Measurements from ENCODE around the gene SOS1. TPM values are rescaled to one million over a fixed set of nuclear protein-coding genes. Genes with fewer than 3 reads are reported as not detected.
A peak's percentile ranks its signal among the peaks of the same experiment; 100 is the strongest.

The SOS1 gene
- polyA plus RNA-seq, 1 donor: 44.6 TPM

GRCh38 chr2:39123436-39123999 lies 2.7 kb upstream of the SOS1 start:
- peak overlapping the region; percentile 96 for H3K27ac ChIP-seq (ENCODE audit: low read length)
- H3K4me1 ChIP-seq (ENCODE audit: control insufficient read depth, insufficient read depth, low read length): peaks cover 36% of the 10 kb centered on the region
- no CpG with 5 or more reads among the region's 25 CpGs for WGBS (ENCODE audit: insufficient coverage, low lambda C conversion rate)

GRCh38 chr2:39121523-39122063 lies 742 bp upstream of the SOS1 start:
- WGBS (ENCODE audit: insufficient coverage, low lambda C conversion rate): 20% methylated on average over 1 of the region's 7 CpGs
- Histone ChIP-seq H3K27ac (ENCODE audit: low read length) (peak overlapping the region; percentile 96), H3K27me3 (ENCODE audit: control insufficient read depth, insufficient read depth, low read length) (no peaks in the 10 kb centered on the region), H3K36me3 (ENCODE audit: control insufficient read depth, insufficient read depth, low read length) (peaks cover 3% of the 10 kb centered on the region), H3K4me3 (ENCODE audit: low read length) (peak overlapping the region; percentile 65), H3K9me3 (ENCODE audit: control insufficient read depth, low read depth, low read length) (no peaks in the 10 kb centered on the region), H3K4me1 (ENCODE audit: control insufficient read depth, insufficient read depth, low read length) (peaks cover 40% of the 10 kb centered on the region)
- no peak for DNase-seq

More at GRCh38 chr2:39123436-39123999, 2.7 kb upstream of the SOS1 start:
- Histone ChIP-seq H3K36me3 (ENCODE audit: control insufficient read depth, insufficient read depth, low read length) (no peaks in the 10 kb centered on the region), H3K9me3 (ENCODE audit: control insufficient read depth, low read depth, low read length) (no peaks in the 10 kb centered on the region), H3K27me3 (ENCODE audit: control insufficient read depth, insufficient read depth, low read length) (no peaks in the 10 kb centered on the region), H3K4me3 (ENCODE audit: low read length) (peak overlapping the region; percentile 69)
- no peak for DNase-seq

GRCh38 chr2:39120521-39120770 lies 405 bp downstream of the SOS1 start:
- peak overlapping the region; percentile 96 for H3K27ac ChIP-seq (ENCODE audit: low read length)
- no peaks in the 10 kb centered on the region for H3K9me3 ChIP-seq (ENCODE audit: control insufficient read depth, low read depth, low read length)
- peak overlapping the region; percentile 71 for H3K4me3 ChIP-seq (ENCODE audit: low read length)
- H3K4me1 ChIP-seq (ENCODE audit: control insufficient read depth, insufficient read depth, low read length): peaks cover 40% of the 10 kb centered on the region
- WGBS (ENCODE audit: insufficient coverage, low lambda C conversion rate): 0% methylated on average over 5 of the region's 37 CpGs
- peaks cover 3% of the 10 kb centered on the region for H3K36me3 ChIP-seq (ENCODE audit: control insufficient read depth, insufficient read depth, low read length)
- no peak for DNase-seq
- no peaks in the 10 kb centered on the region for H3K27me3 ChIP-seq (ENCODE audit: control insufficient read depth, insufficient read depth, low read length)

GRCh38 chr2:39119732-39120520 lies 925 bp downstream of the SOS1 start:
- H3K27ac ChIP-seq (ENCODE audit: low read length): peak overlapping the region; percentile 72
- DNase-seq: peak; percentile 38 to 81
- peak overlapping the region; percentile 71 for H3K4me3 ChIP-seq (ENCODE audit: low read length)
- H3K4me1 ChIP-seq (ENCODE audit: control insufficient read depth, insufficient read depth, low read length): peaks cover 34% of the 10 kb centered on the region
- WGBS (ENCODE audit: insufficient coverage, low lambda C conversion rate): 0% methylated on average over 2 of the region's 63 CpGs
- no peaks in the 10 kb centered on the region for H3K27me3 ChIP-seq (ENCODE audit: control insufficient read depth, insufficient read depth, low read length)
- no peaks in the 10 kb centered on the region for H3K9me3 ChIP-seq (ENCODE audit: control insufficient read depth, low read depth, low read length)
- H3K36me3 ChIP-seq (ENCODE audit: control insufficient read depth, insufficient read depth, low read length): peaks cover 3% of the 10 kb centered on the region

- peak overlapping the region; percentile 72 for H3K27ac ChIP-seq (ENCODE audit: low read length)
- H3K4me1 ChIP-seq (ENCODE audit: control insufficient read depth, insufficient read depth, low read length): peaks cover 32% of the 10 kb centered on the region
- H3K9me3 ChIP-seq (ENCODE audit: control insufficient read depth, low read depth, low read length): no peaks in the 10 kb centered on the region
- DNase-seq: peak in 1 of 2 donors; percentile 47
- peak overlapping the region; percentile 71 for H3K4me3 ChIP-seq (ENCODE audit: low read length)
- H3K36me3 ChIP-seq (ENCODE audit: control insufficient read depth, insufficient read depth, low read length): peaks cover 3% of the 10 kb centered on the region
- 11% methylated on average over 3 of the region's 6 CpGs for WGBS (ENCODE audit: insufficient coverage, low lambda C conversion rate)
- H3K27me3 ChIP-seq (ENCODE audit: control insufficient read depth, insufficient read depth, low read length): no peaks in the 10 kb centered on the region
Measured at GRCh38 chr2:39118786-39119499, 1.9 kb downstream of the SOS1 start.

GRCh38 chr2:39115556-39115955 lies 5.3 kb downstream of the SOS1 start:
- Histone ChIP-seq H3K27me3 (ENCODE audit: control insufficient read depth, insufficient read depth, low read length) (no peaks in the 10 kb centered on the region), H3K4me1 (ENCODE audit: control insufficient read depth, insufficient read depth, low read length) (peaks cover 9% of the 10 kb centered on the region), H3K9me3 (ENCODE audit: control insufficient read depth, low read depth, low read length) (no peaks in the 10 kb centered on the region), H3K4me3 (ENCODE audit: low read length) (no peak overlapping the region), H3K27ac (ENCODE audit: low read length) (no peak overlapping the region), H3K36me3 (ENCODE audit: control insufficient read depth, insufficient read depth, low read length) (peaks cover 13% of the 10 kb centered on the region)
- no CpG with 5 or more reads among the region's 1 CpG for WGBS (ENCODE audit: insufficient coverage, low lambda C conversion rate)
- DNase-seq: no peak

- H3K9me3 ChIP-seq (ENCODE audit: control insufficient read depth, low read depth, low read length): no peaks in the 10 kb centered on the region
- DNase-seq: no peak
- H3K4me3 ChIP-seq (ENCODE audit: low read length): no peak overlapping the region
- WGBS (ENCODE audit: insufficient coverage, low lambda C conversion rate): 100% methylated on average over 1 of the region's 3 CpGs
- no peaks in the 10 kb centered on the region for H3K27me3 ChIP-seq (ENCODE audit: control insufficient read depth, insufficient read depth, low read length)
- H3K36me3 ChIP-seq (ENCODE audit: control insufficient read depth, insufficient read depth, low read length): peaks cover 13% of the 10 kb centered on the region
- H3K27ac ChIP-seq (ENCODE audit: low read length): no peak overlapping the region
- peaks cover 9% of the 10 kb centered on the region for H3K4me1 ChIP-seq (ENCODE audit: control insufficient read depth, insufficient read depth, low read length)
Measured at GRCh38 chr2:39114771-39115170, 6.1 kb downstream of the SOS1 start.

- peaks cover 11% of the 10 kb centered on the region for H3K36me3 ChIP-seq (ENCODE audit: control insufficient read depth, insufficient read depth, low read length)
- H3K9me3 ChIP-seq (ENCODE audit: control insufficient read depth, low read depth, low read length): no peaks in the 10 kb centered on the region
- WGBS (ENCODE audit: insufficient coverage, low lambda C conversion rate): no CpG with 5 or more reads among the region's 1 CpG
- no peak for DNase-seq
- no peaks in the 10 kb centered on the region for H3K27me3 ChIP-seq (ENCODE audit: control insufficient read depth, insufficient read depth, low read length)
- no peak overlapping the region for H3K27ac ChIP-seq (ENCODE audit: low read length)
- H3K4me3 ChIP-seq (ENCODE audit: low read length): no peak overlapping the region
- no peaks in the 10 kb centered on the region for H3K4me1 ChIP-seq (ENCODE audit: control insufficient read depth, insufficient read depth, low read length)
Measured at GRCh38 chr2:39109537-39109936, 11.3 kb downstream of the SOS1 start.

GRCh38 chr2:39108377-39108776 lies 12.5 kb downstream of the SOS1 start:
- H3K36me3 ChIP-seq (ENCODE audit: control insufficient read depth, insufficient read depth, low read length): peaks cover 11% of the 10 kb centered on the region
- H3K27ac ChIP-seq (ENCODE audit: low read length): no peak overlapping the region
- H3K27me3 ChIP-seq (ENCODE audit: control insufficient read depth, insufficient read depth, low read length): no peaks in the 10 kb centered on the region
- no CpG with 5 or more reads among the region's 1 CpG for WGBS (ENCODE audit: insufficient coverage, low lambda C conversion rate)
- no peaks in the 10 kb centered on the region for H3K4me1 ChIP-seq (ENCODE audit: control insufficient read depth, insufficient read depth, low read length)
- no peak for DNase-seq
- H3K4me3 ChIP-seq (ENCODE audit: low read length): no peak overlapping the region
- H3K9me3 ChIP-seq (ENCODE audit: control insufficient read depth, low read depth, low read length): no peaks in the 10 kb centered on the region

- Histone ChIP-seq H3K27me3 (ENCODE audit: control insufficient read depth, insufficient read depth, low read length) (no peaks in the 10 kb centered on the region), H3K4me3 (ENCODE audit: low read length) (no peak overlapping the region), H3K9me3 (ENCODE audit: control insufficient read depth, low read depth, low read length) (no peaks in the 10 kb centered on the region), H3K36me3 (ENCODE audit: control insufficient read depth, insufficient read depth, low read length) (peaks cover 8% of the 10 kb centered on the region), H3K27ac (ENCODE audit: low read length) (no peak overlapping the region), H3K4me1 (ENCODE audit: control insufficient read depth, insufficient read depth, low read length) (no peaks in the 10 kb centered on the region)
- peak in 1 of 2 donors; percentile 16 for DNase-seq
- WGBS (ENCODE audit: insufficient coverage, low lambda C conversion rate): 20% methylated on average over 1 of the region's 2 CpGs
Measured at GRCh38 chr2:39107724-39108273, 13.1 kb downstream of the SOS1 start.
